Smooth muscle cell of trachea (primary cell): ENCODE data around the gene IPPK. TPM values are rescaled to one million over a fixed set of nuclear protein-coding genes. Genes with fewer than 3 reads are reported as not detected.

Source experiments
- total RNA-seq: library from RNA; depleted of rRNA; stranded (reverse); fragments of >200 nt; gene quantifications from 2 replicates; pipeline ENCODE4 v1.2.1, GENCODE V29; 2014

Gene IPPK
- total RNA-seq = 11.9 and 14.5 TPM in 2 replicates

GRCh38 chr9:92669890-92670708 lies at the start of gene IPPK:
TSS of gene IPPK (minus strand) at chr9:92670131. CDS start at chr9:92669988, 143 bp downstream.

Other genes with a start within 250 kb of the IPPK start
- gene OMD, start 245.7 kb downstream of the IPPK start, total RNA-seq = 0.33 and 0.73 TPM in 2 replicates
- 7.1 and 15.2 TPM in 2 replicates for gene ASPN, start 187.6 kb downstream of the IPPK start, total RNA-seq
- 5.7 and 6.1 TPM in 2 replicates for gene ECM2, start 134.1 kb downstream of the IPPK start, total RNA-seq
- 43.3 and 60.2 TPM in 2 replicates for gene BICD2, start 94.7 kb upstream of the IPPK start, total RNA-seq
- 10.8 and 14.8 TPM in 2 replicates for gene ZNF484, start 207.9 kb upstream of the IPPK start, total RNA-seq